Uterus (tissue), 2 donors: ENCODE measurements around the gene GOLT1A.

ENCODE experiments used
- POLR2A ChIP-seq, 2 donors: fragments of 450-650 bp; IDR thresholded peaks; one replicate each; pipeline ENCODE4 v1.6.1; 2016; ENCODE audit warnings: antibody characterized with exemption in 2 of 2, mild to moderate bottlenecking in 1 of 2, moderate library complexity in 1 of 2
- TF ChIP-seq, protein P1 (sequence below), 4 experiments: fragments of 200-600 bp in 2 of 4; fragments of 450-650 bp in 2 of 4; sonication (generic) in 2 of 4; IDR thresholded peaks; one replicate each; pipeline ENCODE4 v1.5.1; 2016 to 2019; ENCODE audit warnings: antibody characterized with exemption in 4 of 4, mild to moderate bottlenecking in 2 of 4, moderate library complexity in 1 of 4

GRCh38 chr1:204188959-204189639 is 24.7 kb downstream of the GOLT1A start:
- TF ChIP-seq, protein P1, sequence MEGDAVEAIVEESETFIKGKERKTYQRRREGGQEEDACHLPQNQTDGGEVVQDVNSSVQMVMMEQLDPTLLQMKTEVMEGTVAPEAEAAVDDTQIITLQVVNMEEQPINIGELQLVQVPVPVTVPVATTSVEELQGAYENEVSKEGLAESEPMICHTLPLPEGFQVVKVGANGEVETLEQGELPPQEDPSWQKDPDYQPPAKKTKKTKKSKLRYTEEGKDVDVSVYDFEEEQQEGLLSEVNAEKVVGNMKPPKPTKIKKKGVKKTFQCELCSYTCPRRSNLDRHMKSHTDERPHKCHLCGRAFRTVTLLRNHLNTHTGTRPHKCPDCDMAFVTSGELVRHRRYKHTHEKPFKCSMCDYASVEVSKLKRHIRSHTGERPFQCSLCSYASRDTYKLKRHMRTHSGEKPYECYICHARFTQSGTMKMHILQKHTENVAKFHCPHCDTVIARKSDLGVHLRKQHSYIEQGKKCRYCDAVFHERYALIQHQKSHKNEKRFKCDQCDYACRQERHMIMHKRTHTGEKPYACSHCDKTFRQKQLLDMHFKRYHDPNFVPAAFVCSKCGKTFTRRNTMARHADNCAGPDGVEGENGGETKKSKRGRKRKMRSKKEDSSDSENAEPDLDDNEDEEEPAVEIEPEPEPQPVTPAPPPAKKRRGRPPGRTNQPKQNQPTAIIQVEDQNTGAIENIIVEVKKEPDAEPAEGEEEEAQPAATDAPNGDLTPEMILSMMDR (IDR thresholded peaks at IDR 0.05) = no peak
- no peak for TF ChIP-seq POLR2A (IDR thresholded peaks at IDR 0.05)
